Muscle layer of duodenum (tissue), 2 donors: Measurements from ENCODE around the gene ARMC5.
A peak's percentile ranks its signal among the peaks of the same experiment; 100 is the strongest.

ENCODE experiments used
- H3K27ac ChIP-seq: one replicate; pipeline ENCODE4 v1.7.0; 2013; ENCODE audit warnings: mild to moderate bottlenecking, low read length
- H3K27me3 ChIP-seq: one replicate; pipeline ENCODE4 v1.7.0; 2013; ENCODE audit warnings: low read depth, mild to moderate bottlenecking, control low read depth, low read length
- H3K36me3 ChIP-seq, 2 donors: one replicate each; pipeline ENCODE4 v1.7.0; 2013; ENCODE audit warnings: low read length in 2 of 2, control low read depth in 1 of 2, mild to moderate bottlenecking in 1 of 2; ENCODE audit not compliant: insufficient read depth in 2 of 2, control insufficient read depth in 1 of 2
- H3K4me1 ChIP-seq, 2 donors: one replicate each; pipeline ENCODE4 v1.7.0; 2013; ENCODE audit warnings: low read length in 2 of 2, mild to moderate bottlenecking in 2 of 2, control low read depth in 1 of 2, moderate library complexity in 1 of 2; ENCODE audit not compliant: insufficient read depth in 2 of 2, control insufficient read depth in 1 of 2
- H3K4me3 ChIP-seq, 2 donors: one replicate each; pipeline ENCODE4 v1.7.0; 2013; ENCODE audit warnings: low read length in 2 of 2, low read depth in 1 of 2, mild to moderate bottlenecking in 1 of 2
- H3K9me3 ChIP-seq, 2 donors: one replicate each; pipeline ENCODE4 v1.7.0; 2013; ENCODE audit warnings: low read length in 2 of 2, control low read depth in 1 of 2, mild to moderate bottlenecking in 1 of 2; ENCODE audit not compliant: control insufficient read depth in 1 of 2
- donor health status: healthy.

The ARMC5 gene

DNA sequence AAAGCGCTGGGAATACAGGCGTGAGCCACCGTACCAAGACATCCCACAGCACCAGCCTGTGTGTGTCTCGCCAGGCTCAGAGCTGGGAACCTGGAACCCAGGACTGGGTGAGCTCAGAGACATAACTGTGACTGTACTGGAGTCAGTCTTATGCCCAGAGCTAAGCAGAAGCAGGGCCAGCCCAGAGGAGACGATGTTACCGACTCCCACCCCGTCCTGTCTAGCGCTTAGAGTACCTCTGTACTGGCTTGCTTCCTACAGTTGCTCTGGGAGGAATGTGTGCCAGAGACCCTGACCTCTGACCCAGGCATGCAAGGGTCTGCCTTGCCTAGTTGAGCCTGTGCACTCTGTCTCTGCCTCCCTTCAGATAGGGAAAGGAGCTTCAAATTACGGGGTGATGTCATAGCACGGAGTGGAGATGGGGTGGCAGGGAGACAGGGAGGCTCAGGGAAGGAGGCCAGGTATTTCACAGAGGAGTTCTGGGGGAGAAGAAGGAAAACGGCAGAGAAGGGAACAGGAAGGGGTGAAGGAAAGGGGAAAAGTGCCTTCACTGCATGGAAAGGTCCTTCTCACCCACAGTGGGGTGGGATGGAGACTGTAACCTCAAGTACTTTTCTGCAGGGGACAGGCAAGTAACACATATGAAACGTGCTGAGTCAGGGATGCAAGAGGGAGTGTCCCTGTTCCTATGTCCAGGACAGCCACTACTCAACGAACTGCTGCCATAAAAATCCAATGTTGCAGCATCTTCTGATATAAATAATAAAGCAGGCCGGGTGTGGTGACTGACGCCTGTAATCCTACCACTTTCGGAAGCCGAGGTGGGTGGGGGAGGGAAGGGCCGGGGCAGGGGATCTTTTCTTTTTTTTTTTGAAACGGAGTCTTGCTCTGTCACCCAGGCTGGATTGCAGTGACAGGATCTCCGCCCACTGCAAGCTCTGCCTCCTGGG is 5.8 kb upstream of the ARMC5 start:
- Histone ChIP-seq H3K4me3 (peak overlapping the region in 1 of 2 donors; percentile 4), H3K27ac (peak overlapping the region; percentile 19), H3K36me3 (peaks cover 0 to under 1% of the 10 kb centered on the region in 2 donors), H3K4me1 (peaks cover 30 to 47% of the 10 kb centered on the region in 2 donors), H3K27me3 (no peaks in the 10 kb centered on the region), H3K9me3 (no peaks in the 10 kb centered on the region)

DNA sequence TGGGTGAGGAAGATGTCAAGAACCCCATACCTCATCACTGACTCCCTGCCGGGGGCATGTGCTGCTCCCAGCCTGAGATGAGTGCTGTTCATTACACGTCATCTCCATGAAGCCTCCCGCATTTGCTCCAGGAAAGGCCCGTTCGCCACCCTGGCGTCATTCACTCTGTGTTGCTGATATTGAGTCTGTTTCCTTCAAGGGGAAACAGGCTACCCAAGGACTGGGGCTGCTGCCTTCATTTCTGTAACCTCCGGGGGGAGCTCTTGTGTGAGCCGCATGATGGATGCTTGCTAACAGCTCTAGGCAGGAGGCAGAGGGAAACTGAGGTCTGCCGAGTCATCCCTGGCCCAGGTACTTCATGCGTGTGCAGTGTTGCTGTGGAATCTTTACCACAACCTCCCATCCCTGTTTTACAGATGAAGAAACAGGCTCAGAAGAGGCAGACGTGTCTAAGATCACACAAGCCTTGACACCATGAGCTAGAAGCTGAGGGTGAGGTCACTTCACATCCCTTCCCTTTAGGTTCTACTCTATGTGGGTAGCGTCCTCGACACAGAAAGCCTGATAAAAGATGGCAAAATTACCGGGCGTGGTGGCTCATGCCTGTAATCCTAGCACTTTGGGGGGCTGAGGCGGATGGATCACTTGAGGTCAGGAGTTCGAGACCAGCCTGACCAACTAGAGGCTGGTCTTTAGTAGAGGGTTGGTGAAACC is 3.5 kb upstream of the ARMC5 start:
- peaks cover 0 to 9% of the 10 kb centered on the region in 2 donors for H3K36me3 ChIP-seq
- no peaks in the 10 kb centered on the region for H3K9me3 ChIP-seq
- no peak overlapping the region for H3K4me3 ChIP-seq
- no peak overlapping the region for H3K27ac ChIP-seq
- H3K27me3 ChIP-seq, result no peaks in the 10 kb centered on the region
- H3K4me1 ChIP-seq, result peaks cover 37 to 54% of the 10 kb centered on the region in 2 donors

GRCh38 chr16:31456988-31457360 is 2.3 kb upstream of the ARMC5 start:
- Histone ChIP-seq H3K9me3 (no peaks in the 10 kb centered on the region), H3K27ac (no peak overlapping the region), H3K4me1 (peaks cover 37 to 49% of the 10 kb centered on the region in 2 donors), H3K4me3 (no peak overlapping the region), H3K36me3 (peaks cover 0 to 11% of the 10 kb centered on the region in 2 donors), H3K27me3 (no peaks in the 10 kb centered on the region)

- H3K36me3 ChIP-seq, result peaks cover under 1 to 23% of the 10 kb centered on the region in 2 donors
- H3K27me3 ChIP-seq, result no peaks in the 10 kb centered on the region
- peak overlapping the region; percentile 93 for H3K27ac ChIP-seq
- peaks cover 31 to 45% of the 10 kb centered on the region in 2 donors for H3K4me1 ChIP-seq
- peak overlapping the region; percentile 76 to 90 for H3K4me3 ChIP-seq
- no peaks in the 10 kb centered on the region for H3K9me3 ChIP-seq
Measured at GRCh38 chr16:31458073-31458843, 1.0 kb upstream of the ARMC5 start.

GRCh38 chr16:31459687-31460581 is 633 bp downstream of the ARMC5 start:
- no peaks in the 10 kb centered on the region for H3K9me3 ChIP-seq
- H3K4me3 ChIP-seq, result peak overlapping the region; percentile 76 to 90
- H3K4me1 ChIP-seq, result peaks cover 26 to 39% of the 10 kb centered on the region in 2 donors
- H3K36me3 ChIP-seq, result peaks cover 7 to 38% of the 10 kb centered on the region in 2 donors
- no peaks in the 10 kb centered on the region for H3K27me3 ChIP-seq
- peak overlapping the region; percentile 96 for H3K27ac ChIP-seq

GRCh38 chr16:31460582-31461002 is 1.3 kb downstream of the ARMC5 start:
- Histone ChIP-seq H3K27me3 (no peaks in the 10 kb centered on the region), H3K9me3 (no peaks in the 10 kb centered on the region), H3K27ac (peak overlapping the region; percentile 96), H3K36me3 (peaks cover 7 to 42% of the 10 kb centered on the region in 2 donors), H3K4me1 (peaks cover 20 to 32% of the 10 kb centered on the region in 2 donors), H3K4me3 (peak overlapping the region; percentile 76 to 86)

- H3K27me3 ChIP-seq, result no peaks in the 10 kb centered on the region
- H3K27ac ChIP-seq, result no peak overlapping the region
- no peak overlapping the region for H3K4me3 ChIP-seq
- H3K9me3 ChIP-seq, result no peaks in the 10 kb centered on the region
- peaks cover 16 to 26% of the 10 kb centered on the region in 2 donors for H3K4me1 ChIP-seq
- H3K36me3 ChIP-seq, result peaks cover 7 to 50% of the 10 kb centered on the region in 2 donors
Measured at GRCh38 chr16:31461201-31461920, 2.1 kb downstream of the ARMC5 start.

DNA sequence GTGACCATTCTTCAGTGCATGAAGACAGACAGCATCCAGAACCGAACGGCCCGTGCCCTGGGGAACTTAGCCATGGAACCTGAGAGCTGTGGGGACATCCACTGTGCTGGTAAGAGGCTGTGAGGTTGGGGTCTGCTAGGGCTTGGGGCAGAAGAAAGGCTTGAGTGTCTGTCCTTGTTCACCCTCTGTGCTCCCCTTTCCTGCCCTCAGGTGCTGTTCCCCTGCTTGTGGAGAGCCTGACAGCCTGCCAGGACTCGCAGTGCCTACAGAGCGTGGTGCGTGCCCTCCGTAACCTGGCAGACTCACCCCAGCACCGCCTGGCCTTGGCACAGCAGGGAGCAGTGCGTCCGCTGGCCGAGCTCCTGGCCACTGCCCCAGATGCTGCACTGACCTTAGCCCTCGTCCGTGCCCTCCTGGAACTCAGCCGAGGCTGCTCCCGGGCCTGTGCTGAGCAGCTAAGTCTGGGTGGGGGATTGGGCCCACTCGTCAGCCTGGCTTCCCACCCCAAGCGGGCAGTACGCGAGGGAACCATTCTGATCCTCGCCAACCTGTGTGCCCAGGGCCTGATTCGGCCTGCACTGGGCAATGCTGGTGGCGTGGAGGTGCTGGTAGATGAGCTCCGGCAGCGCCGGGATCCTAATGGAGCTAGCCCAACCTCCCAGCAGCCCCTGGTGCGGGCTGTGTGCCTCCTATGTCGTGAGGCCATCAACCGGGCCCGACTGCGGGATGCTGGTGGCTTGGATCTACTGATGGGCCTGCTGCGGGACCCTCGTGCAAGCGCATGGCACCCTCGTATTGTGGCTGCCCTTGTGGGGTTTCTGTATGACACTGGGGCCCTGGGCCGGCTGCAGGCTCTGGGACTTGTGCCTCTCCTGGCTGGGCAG is 2.9 kb downstream of the ARMC5 start:
- Histone ChIP-seq H3K4me3 (no peak overlapping the region), H3K9me3 (no peaks in the 10 kb centered on the region), H3K36me3 (peaks cover 9 to 57% of the 10 kb centered on the region in 2 donors), H3K4me1 (peaks cover 8 to 18% of the 10 kb centered on the region in 2 donors), H3K27ac (no peak overlapping the region), H3K27me3 (no peaks in the 10 kb centered on the region)

GRCh38 chr16:31464348-31464769 is 5.1 kb downstream of the ARMC5 start:
- no peak overlapping the region for H3K4me3 ChIP-seq

More at GRCh38 chr16:31464348-31464769, 5.1 kb downstream of the ARMC5 start:
- H3K9me3 ChIP-seq, result no peaks in the 10 kb centered on the region
- H3K27me3 ChIP-seq, result no peaks in the 10 kb centered on the region
- no peak overlapping the region for H3K27ac ChIP-seq
- H3K36me3 ChIP-seq, result peaks cover 9 to 51% of the 10 kb centered on the region in 2 donors
- H3K4me1 ChIP-seq, result peaks cover 7% of the 10 kb centered on the region in 2 donors
